B cell (primary cell): Measurements from ENCODE around the gene ITGA7. TPM values are rescaled to one million over a fixed set of nuclear protein-coding genes. Genes with fewer than 3 reads are reported as not detected.

ENCODE experiments used
- ATAC-seq: fragments of 200-7000 bp; cut with Tn5 transposase; one replicate; pipeline ENCODE4 v1.10.0; 2021; ENCODE audit warnings: low read depth, mild to moderate bottlenecking, moderate number of reproducible peaks, moderate library complexity
- CTCF ChIA-PET: fragments of 350-600 bp; sonication (Branson Sonifier 250); formaldehyde crosslinking; loops from one replicate; lab custom pipeline; 2021; ENCODE audit warnings: antibody characterized with exemption, inconsistent platforms; lab: Charles Lee
- POLR2A ChIA-PET: fragments of 350-600 bp; sonication (Branson Sonifier 250); formaldehyde crosslinking; loops from one replicate; lab custom pipeline; 2021; ENCODE audit warnings: antibody characterized with exemption; lab: Charles Lee
- DNase-seq: peaks from one replicate; pipeline ENCODE4 v3.0.0; 2013
- H2AFZ ChIP-seq: 2 replicates; pipeline ENCODE4 v1.6.1; 2012; ENCODE audit warnings: mild to moderate bottlenecking, low read depth, low read length; ENCODE audit not compliant: insufficient read depth, poor library complexity, severe bottlenecking
- H3K27ac ChIP-seq, 2 donors: 1 replicate in 1 of 2; 2 replicates in 1 of 2; pipeline ENCODE4 v1.5.1; 2012 to 2013; ENCODE audit warnings: low read length in 2 of 2, mild to moderate bottlenecking in 2 of 2, moderate library complexity in 1 of 2
- H3K27me3 ChIP-seq, 4 experiments: fragments of 200-600 bp in 1 of 4; sonication (generic) in 1 of 4; replicated peaks in 1 of 4; 1 replicate in 2 of 4; 2 replicates in 2 of 4; pipeline versions ENCODE4 v1.6.1 to v1.7.0; 2013 to 2016; ENCODE audit warnings: low read length in 3 of 4, mild to moderate bottlenecking in 2 of 4, mixed read lengths in 1 of 4, moderate library complexity in 1 of 4; ENCODE audit not compliant: insufficient read depth in 4 of 4, control insufficient read depth in 3 of 4; ENCODE audit errors: control extremely low read depth in 1 of 4
- H3K36me3 ChIP-seq, 2 experiments: replicated peaks in 1 of 2; 1 replicate in 1 of 2; 2 replicates in 1 of 2; pipeline versions ENCODE4 v1.6.1 to v1.7.1; 2013; ENCODE audit warnings: low read length in 1 of 2; ENCODE audit not compliant: insufficient read depth in 2 of 2, control insufficient read depth in 1 of 2; ENCODE audit errors: control extremely low read depth in 1 of 2, extremely low read depth in 1 of 2
- H3K4me1 ChIP-seq, 2 donors: fragments of 200-600 bp in 1 of 2; sonication (generic) in 1 of 2; 1 replicate in 1 of 2; 2 replicates in 1 of 2; pipeline versions ENCODE4 v1.5.1 to v1.6.1; 2013 to 2017; ENCODE audit warnings: low read length in 2 of 2; ENCODE audit not compliant: control insufficient read depth in 2 of 2, insufficient read depth in 2 of 2
- H3K4me2 ChIP-seq: replicated peaks from 2 replicates; pipeline ENCODE3; 2012; ENCODE audit warnings: mild to moderate bottlenecking, low read depth, low read length; ENCODE audit not compliant: poor library complexity, severe bottlenecking
- H3K4me3 ChIP-seq, 5 experiments: fragments of 200-600 bp in 1 of 5; sonication (generic) in 1 of 5; 1 replicate in 3 of 5; 2 replicates in 2 of 5; pipeline versions ENCODE4 v1.5.1 to v1.7.0; 2011 to 2016; ENCODE audit warnings: low read length in 4 of 5, mild to moderate bottlenecking in 4 of 5, low read depth in 2 of 5, control low read depth in 1 of 5, moderate library complexity in 1 of 5; ENCODE audit not compliant: insufficient read depth in 1 of 5; ENCODE audit errors: control extremely low read depth in 1 of 5, extremely low read depth in 1 of 5
- H3K79me2 ChIP-seq: fragments of 200-600 bp; sonication (generic); one replicate; pipeline ENCODE4 v1.6.0; 2016; ENCODE audit warnings: low read length; ENCODE audit not compliant: control insufficient read depth, insufficient read depth
- H3K9ac ChIP-seq: fragments of 200-600 bp; sonication (generic); 2 replicates; pipeline ENCODE4 v1.6.1; 2017; ENCODE audit warnings: mild to moderate bottlenecking, low read length, moderate library complexity
- H3K9me3 ChIP-seq, 3 donors: one replicate each; pipeline versions ENCODE4 v1.6.1 to v1.7.1; 2013; ENCODE audit warnings: low read length in 2 of 3; ENCODE audit not compliant: control insufficient read depth in 2 of 3, insufficient read depth in 1 of 3; ENCODE audit errors: control extremely low read depth in 1 of 3
- H4K20me1 ChIP-seq: 2 replicates; pipeline ENCODE4 v1.6.0; 2012; ENCODE audit warnings: mild to moderate bottlenecking, low read length; ENCODE audit not compliant: insufficient read depth, control insufficient read depth, poor library complexity, severe bottlenecking
- H3K27ac Mint-ChIP-seq: one replicate; pipeline ENCODE4 v1.8.0; 2021; ENCODE audit warnings: mixed read lengths
- H3K27me3 Mint-ChIP-seq: one replicate; pipeline ENCODE4 v1.8.0; 2021; ENCODE audit warnings: mixed read lengths
- H3K4me1 Mint-ChIP-seq: one replicate; pipeline ENCODE4 v1.8.0; 2021; ENCODE audit warnings: mixed read lengths
- H3K4me3 Mint-ChIP-seq: one replicate; pipeline ENCODE4 v1.8.0; 2021; ENCODE audit warnings: mixed read lengths
- H3K9me3 Mint-ChIP-seq: one replicate; pipeline ENCODE4 v1.8.0; 2022; ENCODE audit warnings: mixed read lengths; ENCODE audit not compliant: insufficient read depth
- EZH2 ChIP-seq: IDR thresholded peaks from 2 replicates; pipeline ENCODE4 v1.6.1; 2012; ENCODE audit warnings: borderline replicate concordance, low read depth, mild to moderate bottlenecking, moderate library complexity, low read length; ENCODE audit not compliant: insufficient read depth, poor library complexity, severe bottlenecking
- WGBS: methylation state at CpG from one replicate; pipeline ENCODE4 v1.1.5; 2013; ENCODE audit warnings: missing lambda C conversion rate; ENCODE audit not compliant: insufficient coverage; 5-methylcytosine and 5-hydroxymethylcytosine counted together
- intact Hi-C: fragments of 100-400 bp; cut with micrococcal nuclease; formaldehyde crosslinking; loops from one replicate; pipeline ENCODE4 v1.10.0; 2022
- polyA plus RNA-seq: library from polyadenylated mRNA; depleted of rRNA; stranded (reverse); fragments of >200 nt; gene quantifications from 2 replicates; pipeline ENCODE4 v1.2.3, GENCODE V29; 2012
- total RNA-seq, 2 donors: library from RNA; stranded (reverse); fragments of 120-200 nt in 1 of 2; gene quantifications; 1 replicate in 1 of 2; 2 replicates in 1 of 2; pipeline versions ENCODE4 v1.2.3 to v1.2.4, GENCODE V29; 2013 to 2022
- TF ChIP-seq, protein P1 (sequence below): fragments of 200-600 bp; IDR thresholded peaks from one replicate; pipeline ENCODE4 v1.8.0; 2022; ENCODE audit warnings: antibody characterized with exemption, mild to moderate bottlenecking

The ITGA7 gene
- total and polyA plus RNA-seq, 2 donors (not counting 1 experiment from before 2014, with no cell fraction given), result 2.4 to 3.3 TPM

DNA sequence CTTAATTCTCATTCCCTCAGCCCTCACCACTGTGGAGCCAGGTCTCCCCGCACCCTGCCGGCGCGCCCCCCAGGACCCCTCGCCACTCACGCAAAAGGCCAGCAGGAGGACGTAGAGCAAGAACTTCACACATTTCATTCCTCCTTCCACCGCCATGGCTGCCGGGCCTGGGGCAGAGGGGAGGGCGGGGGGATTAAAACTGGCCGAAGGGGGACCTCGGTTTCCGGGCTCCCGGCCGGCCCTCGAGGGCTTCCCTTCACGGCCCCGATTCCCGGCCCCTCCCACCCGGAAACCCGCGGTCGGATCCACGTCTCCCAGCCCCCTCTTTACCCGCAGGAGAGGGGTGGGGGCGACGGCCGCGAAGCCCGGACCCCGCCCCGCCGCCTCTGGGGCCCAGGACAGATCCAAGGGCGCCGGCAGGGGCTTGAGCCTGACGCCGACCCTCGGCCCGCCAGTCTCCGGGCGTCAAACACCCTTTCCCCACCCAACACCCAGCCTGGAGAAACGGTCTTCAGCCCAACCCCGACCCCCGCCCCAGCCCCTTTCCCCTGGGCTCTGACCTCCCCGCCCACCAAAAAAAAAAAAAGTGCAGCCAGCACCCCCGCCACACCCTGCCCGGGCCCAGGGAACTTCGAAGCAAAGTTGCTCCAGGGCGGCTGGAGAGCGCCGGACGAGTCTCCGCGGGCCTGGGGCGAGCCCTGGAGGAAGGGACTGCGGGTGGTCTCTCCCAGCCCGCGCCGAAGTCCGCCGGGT, 20.7 kb upstream of the ITGA7 start:
- peak overlapping the region; percentile 34 to 80 for H3K27ac ChIP-seq
- H3K9me3 Mint-ChIP-seq, result no peaks in the 10 kb centered on the region
- H3K79me2 ChIP-seq, result no peaks in the 10 kb centered on the region
- intact Hi-C loops, result no loop called here
- peaks cover 21 to 36% of the 10 kb centered on the region in 2 donors for H3K4me1 ChIP-seq
- ChIA-PET CTCF (interaction anchor here (0.6 to 4.4 kb wide), 10 partner anchors 8 to 1330 kb away, joined by 3 to 41 read pairs (median 9); partner anchors contain the start of genes BLOC1S1, ORMDL2, RDH5 and SARNP), POLR2A (interaction anchor here (0.6 to 2.0 kb wide), 3 partner anchors 10 to 101 kb away, joined by 3 to 18 read pairs (median 6); partner anchors contain the start of genes BLOC1S1 and DNAJC14)
- H3K4me3 Mint-ChIP-seq, result peak overlapping the region; percentile 88
- peak overlapping the region; percentile 100 for H3K4me2 ChIP-seq
- H3K9ac ChIP-seq, result peak overlapping the region; percentile 90
- no peaks in the 10 kb centered on the region for H4K20me1 ChIP-seq
- H3K4me3 ChIP-seq, result peak overlapping the region in 4 of 5 experiments; percentile 69 to 91 (median 78)
- ATAC-seq, result peak; percentile 6
- no peaks in the 10 kb centered on the region for H3K27me3 ChIP-seq
- H3K9me3 ChIP-seq, result no peaks in the 10 kb centered on the region
- TF ChIP-seq, protein P1, sequence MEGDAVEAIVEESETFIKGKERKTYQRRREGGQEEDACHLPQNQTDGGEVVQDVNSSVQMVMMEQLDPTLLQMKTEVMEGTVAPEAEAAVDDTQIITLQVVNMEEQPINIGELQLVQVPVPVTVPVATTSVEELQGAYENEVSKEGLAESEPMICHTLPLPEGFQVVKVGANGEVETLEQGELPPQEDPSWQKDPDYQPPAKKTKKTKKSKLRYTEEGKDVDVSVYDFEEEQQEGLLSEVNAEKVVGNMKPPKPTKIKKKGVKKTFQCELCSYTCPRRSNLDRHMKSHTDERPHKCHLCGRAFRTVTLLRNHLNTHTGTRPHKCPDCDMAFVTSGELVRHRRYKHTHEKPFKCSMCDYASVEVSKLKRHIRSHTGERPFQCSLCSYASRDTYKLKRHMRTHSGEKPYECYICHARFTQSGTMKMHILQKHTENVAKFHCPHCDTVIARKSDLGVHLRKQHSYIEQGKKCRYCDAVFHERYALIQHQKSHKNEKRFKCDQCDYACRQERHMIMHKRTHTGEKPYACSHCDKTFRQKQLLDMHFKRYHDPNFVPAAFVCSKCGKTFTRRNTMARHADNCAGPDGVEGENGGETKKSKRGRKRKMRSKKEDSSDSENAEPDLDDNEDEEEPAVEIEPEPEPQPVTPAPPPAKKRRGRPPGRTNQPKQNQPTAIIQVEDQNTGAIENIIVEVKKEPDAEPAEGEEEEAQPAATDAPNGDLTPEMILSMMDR, result no peak
- TF ChIP-seq EZH2, result no peak
- no peaks in the 10 kb centered on the region for H3K27me3 Mint-ChIP-seq
- H3K27ac Mint-ChIP-seq, result peak overlapping the region; percentile 81
- peak overlapping the region; percentile 87 for H2AFZ ChIP-seq
- peaks cover 44% of the 10 kb centered on the region for H3K4me1 Mint-ChIP-seq
- under 1% methylated on average over 50 of the region's 61 CpGs for WGBS
- DNase-seq, result no peak
- H3K36me3 ChIP-seq, result peaks cover 0 to 17% of the 10 kb centered on the region in 2 experiments

DNA sequence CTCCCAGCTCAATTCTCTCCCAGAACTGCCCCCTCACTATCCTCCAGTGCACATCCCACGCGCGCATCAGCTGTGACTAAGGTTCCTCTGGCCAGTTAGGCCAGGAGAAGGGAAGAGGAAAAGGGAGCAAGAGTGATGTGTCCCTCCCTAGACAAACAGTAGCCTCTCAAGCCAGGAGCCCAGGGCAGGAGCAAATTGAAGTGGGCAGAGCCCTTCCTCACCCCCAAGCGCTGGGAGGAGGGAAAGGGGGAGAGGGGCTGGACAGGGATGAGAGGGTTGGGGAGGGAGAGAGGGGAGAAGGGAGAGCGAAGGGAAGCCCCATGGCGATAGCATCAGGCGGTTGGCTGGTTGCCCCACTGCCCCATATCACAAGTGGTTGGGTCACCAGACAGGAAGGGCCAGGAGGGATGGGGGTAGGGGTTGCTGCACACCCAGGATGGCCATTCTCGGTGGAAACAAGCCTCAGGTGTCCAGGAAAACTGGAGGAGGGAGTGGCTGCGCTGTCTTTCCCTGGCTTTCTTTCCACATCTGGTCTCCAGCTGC, 20.0 kb upstream of the ITGA7 start:
- peak overlapping the region; percentile 82 for H3K4me3 Mint-ChIP-seq
- H3K27me3 ChIP-seq, result no peaks in the 10 kb centered on the region
- H3K27me3 Mint-ChIP-seq, result no peaks in the 10 kb centered on the region
- peak overlapping the region in 4 of 5 experiments; percentile 69 to 91 (median 78) for H3K4me3 ChIP-seq
- ATAC-seq (no peak), DNase-seq (no peak)
- H3K27ac ChIP-seq, result peak overlapping the region; percentile 34 to 80
- intact Hi-C loops, result no loop called here
- no peaks in the 10 kb centered on the region for H3K9me3 ChIP-seq
- WGBS, result 48% methylated on average over 5 of the region's 9 CpGs
- peaks cover 0 to 17% of the 10 kb centered on the region in 2 experiments for H3K36me3 ChIP-seq
- peaks cover 45% of the 10 kb centered on the region for H3K4me1 Mint-ChIP-seq
- no peaks in the 10 kb centered on the region for H3K9me3 Mint-ChIP-seq
- peaks cover 21 to 40% of the 10 kb centered on the region in 2 donors for H3K4me1 ChIP-seq
- peak overlapping the region; percentile 90 for H3K9ac ChIP-seq
- POLR2A ChIA-PET, result no interaction called here
- CTCF ChIA-PET, result interaction anchor here (4.2 to 4.4 kb wide), 2 partner anchors 11 kb away, joined by 24 to 41 read pairs; partner anchors contain the start of gene BLOC1S1
- no peak for TF ChIP-seq EZH2
- TF ChIP-seq, protein P1, result no peak
- no peaks in the 10 kb centered on the region for H4K20me1 ChIP-seq
- H3K79me2 ChIP-seq, result no peaks in the 10 kb centered on the region
- H2AFZ ChIP-seq, result peak overlapping the region; percentile 87
- H3K4me2 ChIP-seq, result peak overlapping the region; percentile 100
- H3K27ac Mint-ChIP-seq, result peak overlapping the region; percentile 89
